Stimulated activated naive CD8-positive, alpha-beta T cell treated with anti-CD3 and anti-CD28 coated beads, Interleukin-15, Interleukin-2, amounts not matched to agents 100 U/mL and 50 U/mL, for 24 hours (primary cell): ENCODE data around the gene HELZ.

Experiments used
- ATAC-seq: fragments of 150-1000 bp; cut with Tn5 transposase; one replicate; pipeline ENCODE4 v1.10.0; 2021
- DNase-seq: peaks from one replicate; pipeline ENCODE4 v3.0.0; 2021

HELZ gene

DNA sequence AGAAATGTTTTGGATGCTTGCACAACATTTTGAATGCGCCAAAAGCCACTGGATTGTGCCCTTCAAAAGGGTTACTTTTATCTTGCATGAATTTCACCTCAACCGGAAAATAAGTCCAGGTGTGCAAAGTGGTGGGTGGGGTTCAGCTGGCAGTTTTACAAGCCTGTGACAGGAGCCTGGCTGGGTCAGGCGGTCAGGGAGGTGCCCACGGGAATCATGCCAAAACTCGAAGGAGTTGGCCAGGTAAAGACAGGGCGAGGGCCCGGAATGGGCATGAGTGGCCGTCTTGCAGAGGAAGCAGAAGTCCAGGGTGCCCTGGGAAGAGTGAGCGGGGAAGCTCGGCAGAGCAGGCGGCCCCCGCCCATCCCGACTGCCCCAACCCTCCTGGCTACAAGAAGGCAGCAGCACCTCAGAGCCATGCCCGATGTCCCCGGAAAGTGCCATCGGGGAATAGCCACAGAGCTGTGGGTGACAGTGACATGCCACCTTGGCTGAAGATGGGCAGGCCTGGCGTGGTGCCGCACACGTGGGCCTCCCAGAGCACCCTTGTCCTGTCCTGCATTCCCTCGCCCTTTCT, 219.7 kb downstream of the HELZ start:
- ATAC-seq, result no peak

DNA sequence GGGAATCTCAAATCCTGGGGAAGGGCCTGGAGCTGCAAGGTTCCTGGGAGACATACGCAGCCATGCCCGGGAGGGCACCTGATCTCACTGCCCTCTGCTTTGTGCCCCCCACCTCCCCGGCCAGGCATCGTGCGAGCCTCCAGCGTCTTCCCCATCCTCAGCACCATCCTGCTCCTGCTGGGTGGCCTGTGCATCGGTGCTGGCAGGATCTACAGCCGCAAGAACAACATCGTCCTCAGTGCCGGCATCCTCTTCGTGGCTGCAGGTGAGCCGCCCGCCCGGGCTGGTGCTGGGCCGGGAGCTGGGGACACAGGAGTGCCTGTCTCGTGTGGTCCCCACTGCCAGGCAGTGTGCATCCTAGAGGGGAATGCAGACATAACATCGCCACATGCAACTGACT, 220.3 kb downstream of the HELZ start:
- no peak for ATAC-seq
- no peak for DNase-seq

More for the DNA sequence above, 219.7 kb downstream of the HELZ start:
- no peak for DNase-seq

DNA sequence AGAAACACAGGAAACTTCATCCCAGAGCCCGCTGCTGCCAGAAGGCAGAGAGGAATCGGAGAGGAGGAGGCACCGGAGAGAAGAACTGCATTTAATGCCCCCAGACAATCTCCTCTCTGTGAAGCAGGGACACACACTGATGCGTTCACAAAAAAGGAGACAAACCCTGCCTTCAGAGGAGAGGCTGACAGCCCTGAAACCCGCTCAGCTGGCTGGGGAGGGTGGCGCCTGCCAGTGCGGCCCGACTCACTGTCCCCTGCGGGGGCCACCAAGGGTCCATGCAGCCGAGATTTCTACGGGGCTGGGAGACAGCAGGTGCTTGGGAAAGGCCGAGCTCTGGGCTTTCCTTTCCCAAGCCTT, 222.6 kb downstream of the HELZ start:
- DNase-seq (no peak), ATAC-seq (no peak)

DNA sequence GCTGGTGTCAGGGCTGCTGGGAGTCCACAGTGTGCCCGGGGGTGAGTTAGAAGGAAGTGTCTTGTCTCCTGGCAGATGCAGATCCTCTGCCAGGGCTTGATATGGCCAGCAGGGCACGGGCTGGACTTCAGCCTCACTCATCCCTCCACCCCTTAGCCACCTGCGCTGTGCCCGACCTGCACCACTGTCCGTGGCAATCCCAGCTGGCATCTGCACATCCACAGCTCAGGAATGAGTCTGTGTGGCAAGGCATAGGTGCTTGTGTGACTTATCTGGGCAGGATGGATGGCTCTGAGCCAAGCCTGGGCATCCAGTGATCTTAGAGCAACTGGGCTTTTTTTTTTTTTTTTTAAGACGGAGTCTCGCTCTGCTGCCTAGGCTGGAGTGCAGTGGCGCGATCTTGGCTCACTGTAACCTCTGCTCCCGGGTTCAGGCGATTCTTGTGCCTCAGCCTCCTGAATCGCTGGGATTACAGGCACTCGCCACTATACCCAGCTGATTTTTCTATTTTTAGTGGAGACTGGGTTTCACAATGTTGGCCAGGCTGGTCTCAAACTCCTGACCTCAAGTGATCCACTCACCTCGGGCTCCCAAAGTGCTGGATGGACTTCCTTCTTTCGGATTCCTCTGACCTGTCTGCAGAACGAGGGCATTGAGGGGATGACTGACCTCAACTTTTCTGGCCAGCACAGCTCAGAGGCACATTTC, 223.1 kb downstream of the HELZ start:
- ATAC-seq, result no peak
- no peak for DNase-seq

DNA sequence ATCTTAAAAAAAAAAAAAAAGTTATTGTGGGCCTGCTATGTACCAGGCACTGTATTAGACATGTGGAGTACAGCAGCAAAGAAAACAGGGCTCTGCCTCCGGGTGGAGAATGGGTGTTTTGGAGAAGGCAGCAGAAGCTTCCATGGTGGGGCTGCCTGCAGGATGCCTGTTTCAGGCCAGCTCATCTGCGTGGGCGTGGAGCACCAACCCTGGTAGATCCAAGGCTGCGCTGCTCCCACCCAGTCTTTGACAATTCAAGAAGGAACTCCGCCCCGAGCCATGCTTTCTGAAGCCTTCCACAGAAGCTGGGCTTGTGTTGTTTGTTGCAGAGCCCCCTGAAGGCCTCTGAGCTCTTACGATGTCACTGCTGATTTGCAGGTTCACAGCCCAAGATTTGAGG, 223.8 kb downstream of the HELZ start:
- ATAC-seq, result no peak
- no peak for DNase-seq
